ENCODE data around the gene SLC26A9. TPM values are rescaled to one million over a fixed set of nuclear protein-coding genes. Genes with fewer than 3 reads are reported as not detected.

Gene SLC26A9
- total RNA-seq, 4 donors from 2014 or later: not detected

GRCh38 chr1:205879974-205880373 is 63.3 kb downstream of the SLC26A9 start:
- no peak for TF ChIP-seq CTCF (IDR thresholded peaks at IDR 0.05; ENCODE audit: low read depth)

DNA sequence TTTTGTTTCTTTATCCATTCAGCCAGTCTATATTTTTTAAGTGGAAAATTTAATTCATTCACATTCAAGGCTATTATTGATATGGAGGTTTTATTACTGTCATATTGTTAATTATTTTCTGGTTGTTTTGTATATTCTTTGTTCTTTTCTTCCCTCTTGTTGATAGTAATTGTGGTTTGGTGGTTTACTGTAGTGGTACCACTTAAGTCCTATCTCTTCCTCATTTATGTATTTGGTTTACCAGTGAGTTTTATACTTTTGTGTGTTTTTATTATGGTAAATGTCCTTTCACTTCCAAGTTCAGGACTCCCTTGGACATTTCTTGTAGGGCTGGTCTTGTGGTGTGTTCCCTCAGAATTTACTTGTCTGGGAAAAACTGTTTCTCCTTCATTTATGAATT is 65.2 kb downstream of the SLC26A9 start:
- no peak for TF ChIP-seq CTCF (IDR thresholded peaks at IDR 0.05; ENCODE audit: low read depth)

DNA sequence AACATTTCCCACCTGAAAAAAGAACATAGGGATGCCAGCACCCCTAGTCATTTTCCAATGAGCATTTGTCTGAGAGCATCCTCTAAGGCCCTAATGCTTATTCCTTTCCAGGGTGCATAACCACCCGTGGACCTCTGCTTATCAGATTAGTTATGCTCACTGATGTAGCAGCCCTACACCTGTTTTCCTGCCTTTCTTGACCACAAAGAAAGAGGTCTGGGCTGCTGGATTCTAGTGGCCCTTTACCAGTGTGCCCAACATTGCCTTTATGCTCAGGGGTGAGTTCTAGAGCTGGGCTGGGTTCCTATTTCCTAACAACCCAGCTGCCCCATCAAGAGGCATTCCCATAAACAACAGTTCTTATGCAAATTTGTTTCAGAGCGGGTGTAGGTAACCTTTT is 73.0 kb downstream of the SLC26A9 start:
- no peak for TF ChIP-seq CTCF (IDR thresholded peaks at IDR 0.05; ENCODE audit: low read depth)

Other genes with a start within 250 kb of the SLC26A9 start
- 100 to 1,000 TPM in 1 of 4 donors, 10 to 100 TPM in 3; 60.2 to 111 (median 74.3) TPM for gene NUCKS1, start 193.3 kb downstream of the SLC26A9 start, total RNA-seq
- gene RAB29, start 168.0 kb downstream of the SLC26A9 start, total RNA-seq: 10 to 100 TPM; 22.8 to 30.6 (median 24.9) TPM
- 10 to 100 TPM; 10.3 to 23.2 (median 15.6) TPM for gene SLC41A1, start 130.3 kb downstream of the SLC26A9 start, total RNA-seq
- under 1 TPM in 1 of 4 donors, not detected in 3; 0.17 TPM for gene PM20D1, start 93.3 kb downstream of the SLC26A9 start, total RNA-seq
- gene RAB7B, start 59.9 kb upstream of the SLC26A9 start, total RNA-seq: 10 to 100 TPM in 2 of 4 donors, 1 to 10 TPM in 2; 1.7 to 24.5 (median 7.5) TPM
- gene CTSE, start 80.4 kb upstream of the SLC26A9 start, total RNA-seq: not detected
- 1 to 10 TPM in 3 of 4 donors, not detected in 1; 5.1 to 9.9 (median 5.7) TPM for gene RHEX, start 109.7 kb upstream of the SLC26A9 start, total RNA-seq
- not detected for gene AVPR1B, start 173.9 kb upstream of the SLC26A9 start, total RNA-seq

All from subcutaneous adipose tissue (tissue), 4 donors.